MG63 (cell line): ENCODE results near the gene LRCH3. TPM values are rescaled to one million over a fixed set of nuclear protein-coding genes. Genes with fewer than 3 reads are reported as not detected.
A peak's percentile ranks its signal among the peaks of the same experiment; 100 is the strongest.

Source experiments
- DNase-seq: peaks from one replicate; pipeline ENCODE4 v3.0.0-alpha.2; 2020
- H3K27me3 ChIP-seq: fragments of 250-450 bp; sonication (Bioruptor Pico); 2 replicates; pipeline ENCODE4 v1.5.1; 2020; ENCODE audit warnings: mild to moderate bottlenecking, moderate library complexity
- H3K36me3 ChIP-seq: fragments of 250-450 bp; sonication (Bioruptor Pico); 2 replicates; pipeline ENCODE4 v1.5.1; 2020; ENCODE audit warnings: mild to moderate bottlenecking, moderate library complexity
- H3K4me3 ChIP-seq: fragments of 250-450 bp; sonication (Bioruptor Pico); 2 replicates; pipeline ENCODE4 v1.5.1; 2020; ENCODE audit warnings: mild to moderate bottlenecking, moderate library complexity
- H3K9me3 ChIP-seq: fragments of 250-450 bp; sonication (Bioruptor Pico); 2 replicates; pipeline ENCODE4 v1.5.1; 2020; ENCODE audit warnings: mild to moderate bottlenecking, moderate library complexity
- total RNA-seq: library from RNA; depleted of rRNA; stranded (reverse); fragments of >200 nt; shearing (Covaris generic); gene quantifications from 2 replicates; pipeline ENCODE4 v1.2.3, GENCODE V29; 2014; ENCODE audit warnings: low replicate concordance

LRCH3 gene
- total RNA-seq, 1 experiment from 2014 or later = 20.3 TPM

- Histone ChIP-seq H3K9me3 (no peaks in the 10 kb centered on the region), H3K4me3 (no peak overlapping the region), H3K36me3 (peaks cover 36% of the 10 kb centered on the region), H3K27me3 (no peaks in the 10 kb centered on the region)
- DNase-seq = no peak
These were observed 7.0 kb upstream of the LRCH3 start for GRCh38 chr3:197784019-197784585.

GRCh38 chr3:197787412-197787811 lies 3.6 kb upstream of the LRCH3 start:
- no peaks in the 10 kb centered on the region for H3K9me3 ChIP-seq
- no peak overlapping the region for H3K4me3 ChIP-seq
- H3K36me3 ChIP-seq = peaks cover 16% of the 10 kb centered on the region
- DNase-seq = no peak
- H3K27me3 ChIP-seq = no peaks in the 10 kb centered on the region

- no peak overlapping the region for H3K4me3 ChIP-seq
- H3K9me3 ChIP-seq = no peaks in the 10 kb centered on the region
- no peaks in the 10 kb centered on the region for H3K27me3 ChIP-seq
These were observed 1.7 kb upstream of the LRCH3 start for GRCh38 chr3:197789309-197789708.

GRCh38 chr3:197790033-197790432 lies 1.0 kb upstream of the LRCH3 start:
- H3K9me3 ChIP-seq = no peaks in the 10 kb centered on the region
- H3K27me3 ChIP-seq = no peaks in the 10 kb centered on the region
- peaks cover 3% of the 10 kb centered on the region for H3K36me3 ChIP-seq
- no peak overlapping the region for H3K4me3 ChIP-seq
- DNase-seq = no peak

More at GRCh38 chr3:197789309-197789708, 1.7 kb upstream of the LRCH3 start:
- H3K36me3 ChIP-seq = peaks cover 8% of the 10 kb centered on the region
- DNase-seq = no peak

GRCh38 chr3:197791892-197792647 lies 1.0 kb downstream of the LRCH3 start:
- Histone ChIP-seq H3K4me3 (peak overlapping the region; percentile 84), H3K27me3 (no peaks in the 10 kb centered on the region), H3K36me3 (no peaks in the 10 kb centered on the region), H3K9me3 (no peaks in the 10 kb centered on the region)
- no peak for DNase-seq

- Histone ChIP-seq H3K36me3 (no peaks in the 10 kb centered on the region), H3K4me3 (peak overlapping the region; percentile 4), H3K27me3 (no peaks in the 10 kb centered on the region), H3K9me3 (no peaks in the 10 kb centered on the region)
- no peak for DNase-seq
These were observed 2.2 kb downstream of the LRCH3 start for GRCh38 chr3:197793247-197793646.

GRCh38 chr3:197794115-197794514 lies 3.1 kb downstream of the LRCH3 start:
- DNase-seq = no peak
- Histone ChIP-seq H3K9me3 (no peaks in the 10 kb centered on the region), H3K36me3 (no peaks in the 10 kb centered on the region), H3K4me3 (no peak overlapping the region), H3K27me3 (no peaks in the 10 kb centered on the region)

- DNase-seq = peak; percentile 65
- H3K27me3 ChIP-seq = no peaks in the 10 kb centered on the region
- no peak overlapping the region for H3K4me3 ChIP-seq
- no peaks in the 10 kb centered on the region for H3K36me3 ChIP-seq
- H3K9me3 ChIP-seq = no peaks in the 10 kb centered on the region
These were observed 4.1 kb downstream of the LRCH3 start for GRCh38 chr3:197795200-197795599.

GRCh38 chr3:197796087-197796486 lies 5.0 kb downstream of the LRCH3 start:
- H3K36me3 ChIP-seq = no peaks in the 10 kb centered on the region

GRCh38 chr3:197798863-197799262 lies 7.8 kb downstream of the LRCH3 start:
- DNase-seq = no peak

More at GRCh38 chr3:197796087-197796486, 5.0 kb downstream of the LRCH3 start:
- no peak for DNase-seq
- H3K9me3 ChIP-seq = no peaks in the 10 kb centered on the region
- no peak overlapping the region for H3K4me3 ChIP-seq
- no peaks in the 10 kb centered on the region for H3K27me3 ChIP-seq

GRCh38 chr3:197800379-197800778 lies 9.3 kb downstream of the LRCH3 start:
- Histone ChIP-seq H3K4me3 (no peak overlapping the region), H3K36me3 (no peaks in the 10 kb centered on the region), H3K9me3 (no peaks in the 10 kb centered on the region), H3K27me3 (no peaks in the 10 kb centered on the region)
- no peak for DNase-seq

More at GRCh38 chr3:197798863-197799262, 7.8 kb downstream of the LRCH3 start:
- Histone ChIP-seq H3K36me3 (no peaks in the 10 kb centered on the region), H3K4me3 (no peak overlapping the region), H3K9me3 (no peaks in the 10 kb centered on the region), H3K27me3 (no peaks in the 10 kb centered on the region)

GRCh38 chr3:197801891-197802778 lies 11.1 kb downstream of the LRCH3 start:
- no peak for DNase-seq
- H3K9me3 ChIP-seq = no peaks in the 10 kb centered on the region
- no peaks in the 10 kb centered on the region for H3K36me3 ChIP-seq
- no peak overlapping the region for H3K4me3 ChIP-seq
- H3K27me3 ChIP-seq = no peaks in the 10 kb centered on the region

- Histone ChIP-seq H3K9me3 (no peaks in the 10 kb centered on the region), H3K27me3 (no peaks in the 10 kb centered on the region), H3K4me3 (no peak overlapping the region), H3K36me3 (no peaks in the 10 kb centered on the region)
- no peak for DNase-seq
These were observed 11.9 kb downstream of the LRCH3 start for GRCh38 chr3:197802779-197803459.

- no peaks in the 10 kb centered on the region for H3K27me3 ChIP-seq
- H3K9me3 ChIP-seq = no peaks in the 10 kb centered on the region
- H3K4me3 ChIP-seq = no peak overlapping the region
- no peaks in the 10 kb centered on the region for H3K36me3 ChIP-seq
- DNase-seq = no peak
These were observed 13.5 kb downstream of the LRCH3 start for GRCh38 chr3:197804511-197804910.

GRCh38 chr3:197807969-197808587 lies 17.0 kb downstream of the LRCH3 start:
- no peaks in the 10 kb centered on the region for H3K27me3 ChIP-seq
- DNase-seq = no peak
- H3K36me3 ChIP-seq = no peaks in the 10 kb centered on the region
- H3K9me3 ChIP-seq = no peaks in the 10 kb centered on the region
- H3K4me3 ChIP-seq = no peak overlapping the region

- H3K4me3 ChIP-seq = no peak overlapping the region
- DNase-seq = no peak
These were observed 18.4 kb downstream of the LRCH3 start for GRCh38 chr3:197809356-197810020.

More at GRCh38 chr3:197809356-197810020, 18.4 kb downstream of the LRCH3 start:
- Histone ChIP-seq H3K36me3 (no peaks in the 10 kb centered on the region), H3K9me3 (no peaks in the 10 kb centered on the region), H3K27me3 (no peaks in the 10 kb centered on the region)
